Fibroblast of skin of right biceps (primary cell): Measurements from ENCODE around the gene ZMIZ2.
"Not testable (repeated sequence)": the region's sequence is repeated elsewhere in the genome, so short reads cannot be mapped to it uniquely, and the experiment has no call there.

Experiments used
- DNase-seq: peaks from one replicate; pipeline ENCODE4 v3.0.0-alpha.2; 2013

Gene ZMIZ2

DNA sequence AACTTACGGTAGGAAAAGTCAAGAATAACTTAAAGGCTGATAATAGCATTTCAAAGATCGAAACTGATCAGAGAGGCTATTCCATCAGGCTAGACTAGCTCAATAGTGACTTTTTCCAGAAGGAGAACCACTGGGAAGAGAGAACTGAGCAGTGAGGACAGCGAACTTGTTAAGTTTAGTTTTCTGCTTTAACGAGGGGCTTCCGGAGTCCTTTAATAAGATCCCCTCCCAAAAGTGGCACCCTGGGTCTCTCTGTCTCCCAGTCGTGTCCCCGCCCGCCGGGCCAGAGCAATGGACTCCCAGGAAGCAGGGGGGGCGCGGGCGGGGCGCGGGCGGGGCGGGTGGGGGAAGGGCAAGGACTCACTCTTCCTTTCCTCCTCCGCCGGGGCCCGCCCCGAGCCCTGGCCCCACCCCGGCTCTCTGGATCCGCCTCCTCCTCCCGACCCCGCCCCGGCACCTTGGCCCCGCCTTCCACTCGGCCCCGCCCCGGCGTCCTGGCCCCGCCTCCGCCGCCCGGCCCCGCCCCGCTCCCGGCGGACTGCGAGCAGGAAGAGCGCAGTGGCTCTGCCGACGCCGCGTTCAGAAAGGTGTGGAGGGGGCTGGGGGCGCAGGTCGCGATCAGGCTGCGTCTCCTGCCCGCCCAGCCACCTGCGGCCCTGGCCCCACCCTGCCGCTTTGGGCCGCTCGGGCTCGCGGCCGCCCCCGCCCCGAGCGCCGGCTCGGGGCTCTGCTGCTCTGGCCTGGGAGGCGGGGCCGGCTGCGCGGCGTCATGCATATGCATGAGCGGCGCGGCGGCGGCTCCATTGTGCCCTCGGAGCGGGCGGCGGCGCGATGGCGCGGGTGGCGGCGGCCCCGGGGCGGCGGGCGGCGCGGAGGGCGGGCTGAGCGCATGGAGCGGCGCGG, at the start of gene ZMIZ2:
ZMIZ2 (plus strand) TSS at position 803 of the 903 bp plus-strand sequence. CDS start 7,403 bp downstream, outside the sequence.
- peak; percentile 91 for DNase-seq

DNA sequence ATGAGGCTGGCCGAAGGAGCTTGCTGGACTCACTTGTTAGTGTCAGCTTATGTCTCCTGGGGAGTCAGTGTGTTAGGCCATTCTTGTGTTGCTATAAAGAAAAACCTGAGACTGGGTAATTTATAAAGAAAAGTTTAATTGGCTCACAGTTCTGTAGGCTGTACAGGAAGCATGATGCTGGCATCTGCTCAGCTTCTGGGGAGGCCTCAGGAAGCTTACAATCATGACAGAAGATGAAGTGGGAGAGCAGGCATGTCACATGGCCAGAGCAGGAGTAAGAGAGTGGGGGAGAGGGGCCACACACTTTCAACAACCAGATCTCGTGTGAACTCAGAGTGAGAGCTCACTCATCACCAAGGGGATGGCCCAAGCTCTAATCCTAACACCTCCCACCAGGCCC, 49.0 kb upstream of the ZMIZ2 start:
- DNase-seq = not testable (repeated sequence)

DNA sequence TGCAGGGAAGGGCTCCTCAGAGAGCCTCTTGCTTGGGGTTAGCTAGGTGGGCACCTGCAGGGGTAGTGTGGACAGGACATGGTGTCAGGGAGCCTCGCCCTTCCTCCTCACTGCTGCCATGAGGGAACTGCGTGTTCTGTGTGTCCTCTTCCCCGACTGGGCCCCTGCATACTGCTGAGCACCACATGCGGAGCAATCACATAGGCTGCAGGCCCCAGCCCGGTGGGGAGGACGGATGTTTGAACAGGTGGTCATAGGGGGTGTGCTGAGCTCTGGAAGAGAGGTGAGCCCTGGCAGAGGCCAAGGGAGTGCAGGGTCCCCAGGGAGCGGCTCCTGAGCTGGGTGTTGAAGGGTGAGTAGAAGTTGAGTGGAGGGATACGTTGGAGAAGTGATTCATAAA, 48.3 kb upstream of the ZMIZ2 start:
- no peak for DNase-seq

DNA sequence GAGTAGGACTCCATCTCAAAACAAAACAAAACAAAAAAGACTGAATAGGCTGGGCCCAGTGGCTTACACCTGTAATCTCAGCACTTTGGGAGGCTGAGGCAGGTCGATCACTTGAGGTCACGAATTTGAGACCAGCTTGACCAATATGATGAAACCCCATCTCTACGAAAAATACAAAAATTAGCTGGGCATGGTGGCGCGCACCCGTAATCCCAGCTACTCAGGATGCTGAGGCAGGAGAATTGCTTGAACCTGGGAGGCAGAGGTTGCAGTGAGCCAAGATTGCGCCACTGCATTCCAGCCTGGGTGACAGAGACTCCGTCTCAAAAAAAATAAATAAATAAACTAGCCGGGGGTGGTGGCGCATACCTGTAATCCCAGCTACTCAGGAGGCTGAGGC, 45.3 kb upstream of the ZMIZ2 start:
- DNase-seq = not testable (repeated sequence)

DNA sequence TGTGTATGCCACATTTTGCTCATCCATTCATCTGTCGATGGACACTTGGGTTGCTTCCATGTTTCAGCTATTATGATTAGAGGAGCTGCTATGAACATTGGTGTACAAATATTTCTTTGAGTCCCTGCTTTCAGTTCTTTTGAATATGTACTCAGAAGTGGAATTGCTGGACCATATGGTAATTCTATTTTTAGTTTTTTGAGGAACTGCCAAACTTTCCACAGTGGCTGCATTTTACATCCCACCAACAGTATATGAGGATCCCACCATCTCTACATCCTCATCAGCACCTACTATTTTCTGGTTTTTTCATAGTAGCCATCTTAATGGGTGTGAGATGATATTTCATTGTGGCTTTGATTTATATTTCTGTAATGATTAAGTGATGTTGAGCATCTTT, 44.7 kb upstream of the ZMIZ2 start:
- DNase-seq = no peak

GRCh38 chr7:44705434-44705833, 43.2 kb upstream of the ZMIZ2 start:
- DNase-seq = no peak

GRCh38 chr7:44706788-44707557, 41.7 kb upstream of the ZMIZ2 start:
- no peak for DNase-seq

DNA sequence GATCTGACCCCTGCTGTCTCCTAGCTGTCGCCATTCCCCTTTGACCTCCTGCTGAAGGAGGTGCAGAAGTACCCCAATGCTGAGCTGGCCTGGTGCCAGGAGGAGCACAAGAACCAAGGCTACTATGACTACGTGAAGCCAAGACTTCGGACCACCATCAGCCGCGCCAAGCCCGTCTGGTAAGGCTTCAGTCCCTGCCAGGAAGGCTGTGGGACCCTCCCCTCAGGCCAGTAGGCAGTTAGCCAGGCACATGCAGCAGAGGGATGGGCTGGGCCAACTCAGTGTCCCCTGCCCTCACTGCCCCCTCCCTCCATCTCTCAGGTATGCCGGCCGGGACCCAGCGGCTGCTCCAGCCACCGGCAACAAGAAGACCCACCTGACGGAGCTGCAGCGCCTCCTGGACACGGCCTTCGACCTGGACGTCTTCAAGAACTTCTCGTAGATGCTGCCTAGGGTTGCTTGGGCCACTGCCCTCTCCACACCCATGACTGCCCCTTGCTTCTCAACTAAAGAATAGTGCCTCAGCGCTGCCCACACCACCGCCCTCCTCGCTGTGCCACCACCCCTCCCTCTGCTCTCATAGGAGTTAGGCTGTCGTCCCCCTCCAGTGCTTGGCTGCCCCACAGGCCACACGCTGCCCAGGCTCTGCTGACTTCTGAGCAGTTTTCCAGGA, 41.0 kb upstream of the ZMIZ2 start:
- no peak for DNase-seq

DNA sequence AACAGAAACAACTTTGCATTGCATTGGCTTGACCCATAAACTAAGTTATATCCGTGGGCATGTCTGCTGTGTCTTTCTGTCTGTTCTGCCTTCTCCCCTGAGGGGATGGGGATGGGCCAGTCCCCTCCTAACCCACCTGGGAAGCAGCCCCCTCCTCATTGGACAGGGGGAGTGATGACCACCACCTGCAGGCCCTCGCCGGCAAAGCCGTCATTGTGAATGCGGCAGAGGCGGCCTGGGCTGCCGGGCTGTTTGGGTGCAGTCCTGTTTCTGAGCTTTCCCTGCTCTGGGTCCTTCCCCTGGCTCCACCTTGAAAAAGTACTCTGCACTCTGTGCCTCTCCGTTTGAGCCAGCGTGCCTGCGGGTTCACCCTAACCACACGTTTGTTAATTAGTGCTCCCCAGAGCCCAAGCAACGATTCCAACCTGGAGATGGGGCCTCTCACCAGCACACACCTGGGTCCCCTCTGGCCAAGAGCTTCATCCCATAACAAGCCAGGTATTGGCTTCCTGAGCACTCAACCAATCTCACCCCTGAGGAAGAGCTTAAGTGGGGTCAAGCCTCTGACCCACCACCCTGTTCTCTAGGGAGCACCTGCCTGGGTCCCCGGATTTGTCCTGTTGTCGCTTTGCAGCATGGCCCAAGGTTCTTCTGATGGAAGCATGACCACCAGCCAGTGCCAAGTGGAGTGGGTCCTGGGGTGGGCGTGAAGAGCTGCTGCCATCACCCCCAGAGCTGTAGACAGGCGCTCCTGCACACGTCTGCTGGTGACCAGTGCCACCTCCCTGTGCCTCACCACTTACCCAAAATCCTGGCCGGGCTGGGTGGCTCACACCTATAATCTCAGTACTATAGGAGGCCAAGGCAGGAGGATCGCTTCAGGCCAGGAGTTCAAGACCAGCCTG, 39.4 kb upstream of the ZMIZ2 start:
- DNase-seq = no peak

DNA sequence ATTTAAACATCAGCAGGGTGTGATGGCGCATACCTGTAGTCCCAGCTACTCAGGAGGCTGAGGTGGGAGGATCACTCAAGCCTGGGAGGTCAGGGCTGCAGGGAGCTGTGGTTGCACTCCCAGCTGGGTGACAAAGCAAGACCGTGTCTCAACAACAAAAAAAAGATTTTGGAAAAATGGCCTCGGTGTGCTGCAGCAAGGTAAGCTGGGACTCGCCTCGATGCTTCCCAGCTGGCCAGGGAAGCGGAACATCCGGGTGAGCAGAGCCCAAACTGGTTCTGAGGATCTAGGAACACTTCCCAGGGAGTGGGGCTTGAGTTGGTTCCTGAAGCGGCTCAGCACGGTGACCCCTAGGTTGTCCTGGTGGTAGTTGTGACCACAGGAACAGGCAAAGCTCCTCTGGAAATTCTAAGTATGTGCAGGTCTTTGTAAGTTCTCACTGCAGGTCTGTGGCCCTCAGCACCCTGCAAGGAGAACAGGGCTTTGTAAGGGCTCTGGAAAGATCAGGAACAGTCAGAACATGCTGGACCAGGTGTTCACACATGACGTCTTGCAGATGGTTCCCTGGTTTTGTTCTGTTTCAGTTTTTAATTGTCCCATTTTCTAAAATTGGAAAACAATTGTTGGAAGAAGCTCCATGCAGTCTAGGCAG, 38.6 kb upstream of the ZMIZ2 start:
- no peak for DNase-seq

GRCh38 chr7:44711528-44711927, 37.1 kb upstream of the ZMIZ2 start:
- DNase-seq = no peak

- DNase-seq = no peak
These were observed 36.6 kb upstream of the ZMIZ2 start for GRCh38 chr7:44712012-44712411.

- DNase-seq = no peak
These were observed 35.5 kb upstream of the ZMIZ2 start for GRCh38 chr7:44713141-44713540.

DNA sequence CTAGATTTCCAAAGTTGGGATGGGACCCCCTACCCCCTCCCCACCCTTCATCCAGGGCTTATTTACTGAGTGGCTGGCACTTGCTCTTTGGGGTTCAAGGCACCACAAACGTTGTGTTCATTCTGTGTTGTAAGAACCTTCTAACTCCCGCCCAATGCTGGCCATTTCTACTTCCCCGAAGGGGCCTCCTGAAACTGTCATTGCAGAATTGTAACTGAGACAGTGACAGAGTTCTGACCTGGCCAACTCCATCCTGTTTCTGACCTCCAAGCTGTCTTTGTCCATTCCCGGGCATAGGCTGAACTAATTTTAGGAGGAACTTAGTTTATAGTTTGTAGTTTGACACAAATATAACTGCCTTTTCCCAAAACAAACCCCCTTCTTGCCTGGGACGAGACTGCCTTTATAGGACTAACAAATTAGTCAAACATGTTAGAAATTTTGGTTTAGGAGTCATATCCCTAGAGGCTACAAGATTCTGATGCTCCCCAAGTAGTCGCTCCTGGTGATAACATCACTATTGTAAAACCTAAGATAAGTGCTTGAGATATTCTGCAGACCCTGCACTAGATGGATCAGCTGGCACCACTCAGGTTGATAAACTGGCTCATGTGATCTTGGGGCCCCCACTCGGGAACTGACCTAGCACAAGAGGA, 34.8 kb upstream of the ZMIZ2 start:
- DNase-seq = peak; percentile 20

DNA sequence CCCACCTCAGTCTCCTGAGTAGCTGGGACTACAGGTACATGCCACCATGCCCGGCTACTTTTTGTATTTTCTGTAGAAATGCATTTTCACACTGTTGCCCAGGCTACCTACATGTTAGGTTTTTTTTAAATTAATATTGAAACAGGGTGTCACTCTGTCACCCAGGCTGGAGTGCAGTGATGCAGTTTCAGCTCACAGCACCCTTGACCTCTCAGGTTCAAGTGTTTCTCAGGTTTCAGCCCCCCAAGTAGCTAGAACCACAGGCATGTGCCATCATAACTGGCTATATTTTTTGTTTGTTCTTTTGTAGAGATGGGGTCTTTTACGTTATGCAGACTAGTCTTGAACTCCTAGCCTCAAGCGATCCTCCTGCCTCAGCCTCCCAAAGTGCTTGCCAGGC, 32.4 kb upstream of the ZMIZ2 start:
- DNase-seq = no peak

DNA sequence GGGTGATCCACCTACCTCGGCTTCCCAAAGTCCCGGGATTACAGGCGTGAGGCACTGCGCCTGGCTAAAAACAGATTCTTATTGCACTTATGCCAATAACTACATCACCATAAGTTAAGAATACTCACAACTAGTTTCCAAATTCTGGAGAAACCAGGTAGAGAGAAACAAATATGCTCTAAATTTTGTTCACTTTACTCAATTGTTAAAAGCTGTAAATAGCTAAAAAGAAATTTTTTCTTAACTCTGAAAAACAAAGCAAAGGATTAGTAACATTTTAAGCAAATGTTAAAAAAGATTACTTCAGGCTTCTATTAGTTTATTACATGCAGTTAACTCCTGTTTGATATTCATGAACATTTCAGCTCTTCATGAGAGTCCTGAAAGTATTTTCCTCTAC, 28.3 kb upstream of the ZMIZ2 start:
- no peak for DNase-seq

DNA sequence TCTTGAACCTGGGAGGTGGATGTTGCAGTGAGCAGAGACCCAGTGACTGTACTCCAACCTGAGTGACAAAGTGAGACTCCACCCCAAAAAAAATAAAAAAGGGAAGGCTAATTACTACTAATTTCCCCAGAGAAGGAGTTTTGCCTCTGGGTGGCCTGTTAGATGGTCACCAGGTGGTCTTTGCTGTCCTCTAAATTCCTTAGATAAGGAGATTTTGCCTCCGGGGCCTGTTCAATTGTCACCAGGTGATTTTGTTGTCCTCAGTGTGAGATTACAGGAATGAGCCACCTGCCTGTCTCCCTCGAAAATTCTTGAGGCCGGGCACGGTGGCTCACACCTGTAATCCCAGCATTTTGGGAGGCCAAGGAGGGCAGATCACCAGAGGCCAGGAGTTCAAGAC, 24.4 kb upstream of the ZMIZ2 start:
- no peak for DNase-seq

DNA sequence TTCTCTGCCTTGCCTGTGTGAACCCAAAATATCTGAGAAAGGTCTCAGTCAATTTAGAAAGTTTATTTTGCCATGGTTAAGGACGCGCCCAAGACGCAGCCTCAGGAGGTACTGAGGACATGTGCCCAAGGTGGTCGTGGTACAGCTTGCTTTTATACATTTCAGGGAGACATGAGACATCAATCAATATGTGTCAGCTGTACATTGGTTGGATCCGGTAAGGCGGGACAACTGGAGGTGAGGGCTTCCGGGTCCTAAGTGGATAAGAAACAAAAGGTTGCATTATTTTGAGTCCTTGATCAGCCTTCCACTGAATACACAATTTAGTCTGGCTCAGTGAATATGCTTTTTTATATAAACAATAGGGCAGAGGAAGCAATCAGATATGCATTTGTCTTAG, 22.4 kb upstream of the ZMIZ2 start:
- DNase-seq = not testable (repeated sequence)

- peak; percentile 96 for DNase-seq
These were observed 21.3 kb upstream of the ZMIZ2 start for GRCh38 chr7:44727158-44727936.

- no peak for DNase-seq
These were observed 20.7 kb upstream of the ZMIZ2 start for GRCh38 chr7:44727937-44728262.
